IMR-90 (cell line): ENCODE results near the gene MSANTD1.

Source experiments
- NFE2L2 ChIP-seq: fragments of 150-350 bp; IDR thresholded peaks from 2 replicates; pipeline ENCODE4 v1.6.1; 2016; ENCODE audit warnings: low read depth, mild to moderate bottlenecking, low read length
- TF ChIP-seq, protein P1 (sequence below): conservative IDR thresholded peaks from 2 replicates; pipeline ENCODE4 v1.5.1; 2012; ENCODE audit warnings: mild to moderate bottlenecking, low read depth, low read length, improper control_type of control experiment

DNA sequence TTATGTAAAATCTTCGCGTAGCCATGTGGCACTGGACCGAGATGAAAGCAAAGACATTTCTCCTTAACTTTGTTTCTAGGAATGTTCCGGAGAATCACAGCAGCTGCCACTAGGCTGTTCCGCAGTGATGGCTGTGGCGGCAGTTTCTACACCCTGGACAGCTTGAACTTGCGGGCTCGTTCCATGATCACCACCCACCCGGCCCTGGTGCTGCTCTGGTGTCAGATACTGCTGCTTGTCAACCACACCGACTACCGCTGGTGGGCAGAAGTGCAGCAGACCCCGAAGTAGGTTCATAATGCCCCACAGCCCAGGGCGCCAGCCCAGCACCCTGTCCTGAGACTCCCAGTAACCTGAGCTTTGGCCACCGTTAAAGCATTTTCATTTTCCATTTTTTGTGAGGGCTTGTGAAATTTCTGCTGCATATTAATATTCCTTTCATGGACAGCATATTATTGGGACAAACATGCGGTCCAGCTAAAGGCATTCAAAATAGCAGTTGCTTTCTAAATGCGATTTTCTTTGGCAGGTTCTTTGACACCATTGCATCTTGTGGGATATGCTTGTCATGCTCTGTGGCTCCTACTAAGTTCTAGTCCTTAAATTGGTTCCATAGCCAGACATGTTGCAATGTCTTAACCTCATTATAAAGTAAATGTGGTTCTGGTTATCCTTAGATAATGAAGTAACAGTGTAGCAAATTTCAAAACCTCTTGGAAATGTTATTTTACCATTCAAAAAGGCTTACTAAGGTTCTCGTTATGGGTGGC lies 49.1 kb upstream of the MSANTD1 start:
- TF ChIP-seq, protein P1, sequence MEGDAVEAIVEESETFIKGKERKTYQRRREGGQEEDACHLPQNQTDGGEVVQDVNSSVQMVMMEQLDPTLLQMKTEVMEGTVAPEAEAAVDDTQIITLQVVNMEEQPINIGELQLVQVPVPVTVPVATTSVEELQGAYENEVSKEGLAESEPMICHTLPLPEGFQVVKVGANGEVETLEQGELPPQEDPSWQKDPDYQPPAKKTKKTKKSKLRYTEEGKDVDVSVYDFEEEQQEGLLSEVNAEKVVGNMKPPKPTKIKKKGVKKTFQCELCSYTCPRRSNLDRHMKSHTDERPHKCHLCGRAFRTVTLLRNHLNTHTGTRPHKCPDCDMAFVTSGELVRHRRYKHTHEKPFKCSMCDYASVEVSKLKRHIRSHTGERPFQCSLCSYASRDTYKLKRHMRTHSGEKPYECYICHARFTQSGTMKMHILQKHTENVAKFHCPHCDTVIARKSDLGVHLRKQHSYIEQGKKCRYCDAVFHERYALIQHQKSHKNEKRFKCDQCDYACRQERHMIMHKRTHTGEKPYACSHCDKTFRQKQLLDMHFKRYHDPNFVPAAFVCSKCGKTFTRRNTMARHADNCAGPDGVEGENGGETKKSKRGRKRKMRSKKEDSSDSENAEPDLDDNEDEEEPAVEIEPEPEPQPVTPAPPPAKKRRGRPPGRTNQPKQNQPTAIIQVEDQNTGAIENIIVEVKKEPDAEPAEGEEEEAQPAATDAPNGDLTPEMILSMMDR = no peak
- TF ChIP-seq NFE2L2 = no peak
